Osteocyte (in vitro differentiated cells): ENCODE data around the gene PDCD1. TPM values are rescaled to one million over a fixed set of nuclear protein-coding genes. Genes with fewer than 3 reads are reported as not detected.

ENCODE experiments used
- DNase-seq: peaks from one replicate; pipeline ENCODE4 v3.0.0; 2021; ENCODE audit warnings: mixed read lengths; ENCODE audit not compliant: unreplicated experiment; ENCODE audit errors: extremely low spot score
- H3K27ac Mint-ChIP-seq: one replicate; pipeline ENCODE4 v1.8.0; 2021; ENCODE audit warnings: mild to moderate bottlenecking, mixed read lengths; ENCODE audit not compliant: unreplicated experiment
- H3K27me3 Mint-ChIP-seq: one replicate; pipeline ENCODE4 v1.8.0; 2021; ENCODE audit warnings: mixed read lengths; ENCODE audit not compliant: unreplicated experiment
- H3K36me3 Mint-ChIP-seq: one replicate; pipeline ENCODE4 v1.8.0; 2021; ENCODE audit warnings: mixed read lengths; ENCODE audit not compliant: unreplicated experiment
- H3K4me1 Mint-ChIP-seq: one replicate; pipeline ENCODE4 v1.8.0; 2021; ENCODE audit warnings: mixed read lengths; ENCODE audit not compliant: unreplicated experiment
- H3K4me3 Mint-ChIP-seq: one replicate; pipeline ENCODE4 v1.8.0; 2021; ENCODE audit warnings: mild to moderate bottlenecking, moderate library complexity, mixed read lengths; ENCODE audit not compliant: unreplicated experiment
- H3K9me3 Mint-ChIP-seq: one replicate; pipeline ENCODE4 v1.8.0; 2021; ENCODE audit warnings: mixed read lengths; ENCODE audit not compliant: unreplicated experiment
- total RNA-seq: library from RNA; stranded (reverse); gene quantifications from 2 replicates; pipeline ENCODE4 v1.2.1, GENCODE V29; 2021
- TF ChIP-seq, protein P1 (sequence below): fragments of 200-600 bp; sonication (generic); IDR thresholded peaks from 2 replicates; pipeline ENCODE4 v1.5.0; 2021; ENCODE audit warnings: antibody characterized with exemption, mild to moderate bottlenecking, moderate library complexity

Gene PDCD1
- total RNA-seq, 1 donor from 2014 or later = not detected

DNA sequence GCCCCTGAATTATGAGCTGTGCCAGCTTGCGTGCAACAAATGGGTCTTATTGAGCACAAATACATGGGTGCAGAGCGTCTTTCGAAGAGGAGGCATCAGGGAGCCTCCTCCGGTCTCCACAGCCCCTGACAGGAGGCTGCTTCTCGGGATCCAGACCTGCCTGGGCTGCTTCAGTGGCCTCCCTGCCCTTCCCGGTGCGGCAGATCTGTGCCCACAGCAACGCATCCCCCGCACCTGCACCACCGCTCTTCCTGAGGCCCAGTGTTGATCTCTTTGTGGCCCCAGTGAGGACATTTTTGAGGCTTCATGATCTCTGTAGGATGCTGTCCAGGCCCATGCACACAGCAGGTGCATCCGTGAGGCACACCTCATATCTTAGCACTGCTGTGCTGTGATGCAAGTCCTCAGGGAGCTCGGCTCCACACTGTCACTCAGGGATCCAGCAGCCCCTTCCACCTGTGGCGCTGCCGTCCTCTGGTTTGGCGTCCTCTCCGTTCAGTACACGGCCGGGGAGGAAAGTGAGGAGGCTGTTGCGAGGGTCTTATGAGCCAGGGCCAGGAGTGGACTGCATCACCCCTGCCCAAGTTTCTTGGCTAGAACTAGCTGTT is 28.2 kb upstream of the PDCD1 start:
- Mint-ChIP-seq H3K4me3 (no peak overlapping the region), H3K4me1 (peaks cover 18% of the 10 kb centered on the region), H3K9me3 (peaks cover 4% of the 10 kb centered on the region), H3K27ac (no peak overlapping the region), H3K27me3 (no peaks in the 10 kb centered on the region), H3K36me3 (no peaks in the 10 kb centered on the region)
- no peak for DNase-seq
- TF ChIP-seq, protein P1, sequence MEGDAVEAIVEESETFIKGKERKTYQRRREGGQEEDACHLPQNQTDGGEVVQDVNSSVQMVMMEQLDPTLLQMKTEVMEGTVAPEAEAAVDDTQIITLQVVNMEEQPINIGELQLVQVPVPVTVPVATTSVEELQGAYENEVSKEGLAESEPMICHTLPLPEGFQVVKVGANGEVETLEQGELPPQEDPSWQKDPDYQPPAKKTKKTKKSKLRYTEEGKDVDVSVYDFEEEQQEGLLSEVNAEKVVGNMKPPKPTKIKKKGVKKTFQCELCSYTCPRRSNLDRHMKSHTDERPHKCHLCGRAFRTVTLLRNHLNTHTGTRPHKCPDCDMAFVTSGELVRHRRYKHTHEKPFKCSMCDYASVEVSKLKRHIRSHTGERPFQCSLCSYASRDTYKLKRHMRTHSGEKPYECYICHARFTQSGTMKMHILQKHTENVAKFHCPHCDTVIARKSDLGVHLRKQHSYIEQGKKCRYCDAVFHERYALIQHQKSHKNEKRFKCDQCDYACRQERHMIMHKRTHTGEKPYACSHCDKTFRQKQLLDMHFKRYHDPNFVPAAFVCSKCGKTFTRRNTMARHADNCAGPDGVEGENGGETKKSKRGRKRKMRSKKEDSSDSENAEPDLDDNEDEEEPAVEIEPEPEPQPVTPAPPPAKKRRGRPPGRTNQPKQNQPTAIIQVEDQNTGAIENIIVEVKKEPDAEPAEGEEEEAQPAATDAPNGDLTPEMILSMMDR = no peak

DNA sequence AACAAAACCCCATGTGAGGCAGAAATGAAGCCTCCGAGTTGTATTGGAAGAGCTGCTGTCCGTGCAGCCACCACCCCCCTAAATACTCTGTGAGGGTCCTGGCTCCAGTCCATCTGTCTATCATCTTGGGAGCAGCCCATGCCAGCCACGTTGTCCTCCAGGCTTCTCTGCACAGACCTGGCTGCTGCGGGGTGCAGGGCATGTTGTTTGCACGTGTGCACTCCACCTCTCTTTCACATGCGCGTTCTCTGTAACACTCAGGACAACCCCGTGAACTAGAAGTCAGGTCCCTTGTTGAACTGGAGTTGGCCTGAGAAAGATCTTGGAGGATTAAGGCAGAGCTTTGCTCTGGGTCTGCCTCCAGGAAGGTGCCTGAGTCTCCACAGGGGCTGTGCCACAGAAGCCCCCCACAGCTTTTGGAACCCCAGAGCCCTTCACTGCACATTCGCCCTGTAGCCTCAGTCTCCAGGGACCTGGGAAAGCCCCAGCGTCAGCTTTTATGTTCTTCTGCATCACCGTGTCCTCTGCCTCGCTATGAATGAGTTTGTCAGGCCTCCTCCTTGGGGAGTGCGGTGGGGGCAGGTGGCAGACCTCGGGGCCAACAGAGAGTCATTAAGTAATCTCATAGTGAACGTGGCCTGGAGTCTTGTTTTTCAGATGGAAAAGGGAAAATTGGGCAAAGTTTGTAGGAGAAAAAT is 27.4 kb upstream of the PDCD1 start:
- H3K36me3 Mint-ChIP-seq = no peaks in the 10 kb centered on the region
- no peak overlapping the region for H3K27ac Mint-ChIP-seq
- no peaks in the 10 kb centered on the region for H3K27me3 Mint-ChIP-seq
- TF ChIP-seq, protein P1 = no peak
- peaks cover 20% of the 10 kb centered on the region for H3K4me1 Mint-ChIP-seq
- H3K4me3 Mint-ChIP-seq = no peak overlapping the region
- peaks cover 4% of the 10 kb centered on the region for H3K9me3 Mint-ChIP-seq
- no peak for DNase-seq

DNA sequence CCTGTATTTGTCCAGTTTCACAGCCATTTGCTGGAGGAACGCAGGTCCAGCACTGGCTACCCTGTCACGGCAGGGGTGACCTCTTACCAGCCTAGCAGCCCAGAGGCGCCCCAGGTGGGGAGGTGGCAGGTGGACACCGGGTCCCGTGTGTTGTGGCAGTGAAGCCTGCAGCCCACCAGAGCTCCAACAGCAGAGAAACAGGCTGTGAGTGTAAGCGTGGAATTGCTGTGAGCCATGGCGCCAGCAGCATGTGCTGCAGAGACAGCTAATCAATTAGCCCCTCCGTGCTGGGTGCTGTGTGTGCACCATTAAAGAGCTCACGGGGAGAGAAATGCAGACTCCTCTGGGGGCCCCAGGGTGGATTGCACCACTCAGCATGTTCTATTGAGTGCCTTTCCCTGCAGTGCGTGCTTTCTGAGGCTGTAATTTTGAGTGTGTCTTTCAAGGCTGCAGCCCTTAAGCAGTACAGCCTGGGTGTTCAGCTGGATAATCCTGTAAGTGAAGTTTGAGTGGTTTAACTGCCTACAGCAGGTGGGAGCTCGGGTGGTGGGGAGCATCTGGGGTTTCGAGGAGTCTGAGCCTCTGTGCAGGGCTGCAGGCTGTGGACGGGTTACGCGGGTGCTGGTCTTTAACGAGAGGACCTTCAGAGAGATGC is 26.7 kb upstream of the PDCD1 start:
- no peaks in the 10 kb centered on the region for H3K27me3 Mint-ChIP-seq
- peaks cover 4% of the 10 kb centered on the region for H3K9me3 Mint-ChIP-seq
- H3K4me3 Mint-ChIP-seq = no peak overlapping the region
- TF ChIP-seq, protein P1 = no peak
- DNase-seq = no peak
- H3K36me3 Mint-ChIP-seq = no peaks in the 10 kb centered on the region
- H3K4me1 Mint-ChIP-seq = peaks cover 23% of the 10 kb centered on the region
- no peak overlapping the region for H3K27ac Mint-ChIP-seq

DNA sequence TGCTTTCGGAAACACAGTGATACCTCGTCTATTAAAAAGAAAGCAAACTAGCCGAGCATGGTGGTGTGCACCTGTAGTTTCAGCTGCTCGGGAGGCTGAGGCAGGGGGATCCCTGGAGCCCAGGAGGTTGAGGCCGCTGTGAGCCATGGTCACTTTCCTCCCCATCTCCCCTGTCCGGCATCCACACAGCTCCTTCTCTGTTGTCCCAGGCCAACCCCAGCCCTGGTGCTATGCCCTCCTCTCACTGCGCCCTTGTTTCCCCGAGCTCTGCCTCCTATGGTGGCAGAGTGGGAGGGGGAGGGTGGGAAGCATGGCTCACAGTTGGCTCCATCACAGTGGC is 26.2 kb upstream of the PDCD1 start:
- no peak for DNase-seq
- Mint-ChIP-seq H3K27ac (no peak overlapping the region), H3K4me1 (peaks cover 23% of the 10 kb centered on the region), H3K27me3 (no peaks in the 10 kb centered on the region), H3K36me3 (no peaks in the 10 kb centered on the region), H3K9me3 (peaks cover 4% of the 10 kb centered on the region), H3K4me3 (no peak overlapping the region)
- TF ChIP-seq, protein P1 = no peak

DNA sequence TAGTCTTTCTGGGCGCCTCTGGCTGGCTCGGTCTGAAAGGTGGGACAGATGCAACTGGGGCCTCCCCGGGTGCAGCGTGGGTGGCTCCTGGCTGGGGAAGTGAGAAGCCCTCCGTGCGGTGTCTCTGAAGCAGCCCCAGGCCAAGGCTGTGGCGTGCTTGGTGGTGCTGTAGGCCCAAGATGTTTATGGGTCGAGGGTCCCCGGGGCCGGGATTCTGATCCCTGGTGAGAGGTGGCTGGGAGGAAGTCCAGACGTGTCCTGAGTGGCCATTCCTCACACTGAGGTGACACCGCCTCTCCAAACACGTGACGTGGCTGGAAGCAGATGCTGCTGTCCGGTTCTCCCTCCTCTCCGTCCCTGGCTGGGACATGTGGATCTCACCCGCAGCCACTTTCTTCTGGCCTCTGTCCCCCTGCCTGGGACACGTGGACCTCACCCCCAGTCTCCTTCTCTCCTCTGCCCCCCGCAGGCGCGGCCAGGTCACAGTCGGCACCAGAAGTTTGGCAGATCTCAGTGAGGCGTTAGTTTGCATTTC is 23.5 kb upstream of the PDCD1 start:
- Mint-ChIP-seq H3K36me3 (no peaks in the 10 kb centered on the region), H3K4me1 (peaks cover 23% of the 10 kb centered on the region), H3K27me3 (no peaks in the 10 kb centered on the region), H3K27ac (no peak overlapping the region), H3K9me3 (no peaks in the 10 kb centered on the region), H3K4me3 (peak overlapping the region; percentile 71)
- no peak for DNase-seq
- TF ChIP-seq, protein P1 = no peak
